GM23338 (cell line): ENCODE data around the gene ROCK2.

Experiments used
- CREB1 ChIP-seq: fragments of 250-450 bp; sonication (Bioruptor Pico); IDR thresholded peaks from 2 replicates; pipeline ENCODE4 v1.5.0; 2020; ENCODE audit warnings: low read depth, mild to moderate bottlenecking, moderate library complexity
- EZH2 ChIP-seq: fragments of 200-600 bp; sonication (generic); IDR thresholded peaks from one replicate; pipeline ENCODE4 v1.8.0; 2017; ENCODE audit warnings: antibody characterized with exemption, mild to moderate bottlenecking, low read depth; ENCODE audit not compliant: unreplicated experiment
- POLR2AphosphoS5 ChIP-seq: IDR thresholded peaks from 2 replicates; pipeline ENCODE4 v1.6.1; 2016; ENCODE audit warnings: antibody characterized with exemption, low read depth
- TF ChIP-seq, protein P1 (sequence below), 2 experiments: fragments of 200-600 bp in 1 of 2; sonication (generic) in 1 of 2; conservative IDR thresholded peaks; 2 replicates each; pipeline versions ENCODE4 v1.5.1 to v1.6.1; 2016 to 2017; ENCODE audit warnings: antibody characterized with exemption in 2 of 2, low read depth in 2 of 2, mild to moderate bottlenecking in 2 of 2, moderate library complexity in 1 of 2

DNA sequence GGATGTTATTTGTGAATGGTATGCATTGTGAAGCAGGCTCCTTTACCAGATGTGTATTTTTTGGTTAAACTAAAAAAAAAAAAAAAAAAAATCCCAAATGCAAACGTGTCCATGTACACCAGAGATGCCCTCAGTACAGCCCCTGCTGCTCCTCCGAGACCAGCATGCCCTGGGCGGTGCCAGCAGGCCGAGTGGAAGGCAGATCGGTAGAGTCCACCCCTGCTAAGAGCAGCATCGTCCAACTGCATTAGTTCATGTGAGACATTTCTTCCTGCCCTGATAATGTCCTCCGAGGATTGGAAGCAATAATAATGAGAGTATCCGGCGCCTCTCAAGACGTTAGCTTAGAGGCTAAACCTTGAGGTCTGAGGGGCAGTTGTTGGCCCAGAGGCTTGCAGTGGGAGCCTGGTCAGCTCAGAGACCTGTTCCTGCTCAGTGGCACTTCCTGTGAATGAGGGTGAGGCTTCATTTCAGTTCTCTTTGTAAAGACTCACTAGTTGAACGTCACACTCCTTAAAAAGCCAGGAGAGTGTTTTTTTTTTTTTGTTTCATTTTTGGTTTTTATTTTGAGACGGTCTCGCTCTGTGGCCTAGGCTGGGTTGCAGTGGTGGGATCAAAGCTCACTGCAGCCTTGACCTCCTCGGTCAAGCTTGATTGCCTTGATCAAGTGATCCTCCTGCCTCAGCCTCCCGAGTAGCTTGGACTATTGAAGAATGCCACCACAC, 183.5 kb downstream of the ROCK2 start:
- TF ChIP-seq POLR2AphosphoS5 = no peak
- TF ChIP-seq, protein P1, sequence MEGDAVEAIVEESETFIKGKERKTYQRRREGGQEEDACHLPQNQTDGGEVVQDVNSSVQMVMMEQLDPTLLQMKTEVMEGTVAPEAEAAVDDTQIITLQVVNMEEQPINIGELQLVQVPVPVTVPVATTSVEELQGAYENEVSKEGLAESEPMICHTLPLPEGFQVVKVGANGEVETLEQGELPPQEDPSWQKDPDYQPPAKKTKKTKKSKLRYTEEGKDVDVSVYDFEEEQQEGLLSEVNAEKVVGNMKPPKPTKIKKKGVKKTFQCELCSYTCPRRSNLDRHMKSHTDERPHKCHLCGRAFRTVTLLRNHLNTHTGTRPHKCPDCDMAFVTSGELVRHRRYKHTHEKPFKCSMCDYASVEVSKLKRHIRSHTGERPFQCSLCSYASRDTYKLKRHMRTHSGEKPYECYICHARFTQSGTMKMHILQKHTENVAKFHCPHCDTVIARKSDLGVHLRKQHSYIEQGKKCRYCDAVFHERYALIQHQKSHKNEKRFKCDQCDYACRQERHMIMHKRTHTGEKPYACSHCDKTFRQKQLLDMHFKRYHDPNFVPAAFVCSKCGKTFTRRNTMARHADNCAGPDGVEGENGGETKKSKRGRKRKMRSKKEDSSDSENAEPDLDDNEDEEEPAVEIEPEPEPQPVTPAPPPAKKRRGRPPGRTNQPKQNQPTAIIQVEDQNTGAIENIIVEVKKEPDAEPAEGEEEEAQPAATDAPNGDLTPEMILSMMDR (conservative IDR thresholded peaks at IDR 0.05; ENCODE audit: low read depth in 2 of 2) = no peak
- no peak for TF ChIP-seq CREB1 (CRISPR knock-in tag)
- TF ChIP-seq EZH2 = no peak
